Measurements from ENCODE around the gene CBFB. TPM values are rescaled to one million over a fixed set of nuclear protein-coding genes. Genes with fewer than 3 reads are reported as not detected.

The CBFB gene
- total and polyA plus RNA-seq, 2 of the 13 experiments (the other 11 are each of a cell fraction or from before 2014, with no cell fraction given): 22.1 to 70.8 TPM

DNA sequence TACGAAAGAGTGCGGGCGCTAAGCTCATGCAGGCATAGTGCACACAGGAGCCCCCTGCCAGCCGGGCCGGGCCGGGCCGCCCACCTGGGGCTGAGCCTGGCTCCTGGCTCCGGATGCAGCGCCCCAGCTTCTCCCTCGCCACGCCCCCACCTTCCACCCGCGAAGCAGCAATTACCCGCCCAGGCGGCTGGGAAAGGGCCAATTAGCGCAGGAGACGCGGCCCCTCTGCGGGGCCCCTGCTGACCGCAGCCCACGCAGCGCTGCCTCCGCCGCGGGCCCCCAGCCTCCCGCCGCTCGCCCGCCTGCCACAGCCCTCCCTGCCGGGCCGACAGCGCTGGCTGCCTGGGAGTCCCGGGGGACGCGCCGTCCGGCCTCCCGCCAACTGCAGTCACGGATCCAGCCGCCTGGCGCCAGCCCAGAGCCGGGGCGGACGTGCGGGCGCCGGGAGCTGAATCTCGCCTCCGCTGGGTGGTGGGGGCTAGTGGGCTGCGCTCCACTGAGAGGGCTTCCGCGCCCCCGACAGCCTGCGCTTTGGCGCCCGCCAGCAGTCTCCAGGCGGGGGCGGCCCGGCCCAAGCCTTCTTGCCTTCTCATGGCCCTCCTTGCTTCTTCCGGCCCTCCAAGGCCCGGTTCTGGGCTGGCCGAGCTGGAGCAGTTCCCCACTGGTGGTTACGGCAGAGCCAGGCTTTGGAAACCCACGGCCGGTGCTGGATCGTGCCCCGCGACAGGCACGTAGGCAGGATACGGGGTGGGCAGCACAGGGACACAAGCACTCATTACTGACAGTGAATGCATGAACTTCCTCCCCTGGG, 14.9 kb upstream of the CBFB start (continued):
- peak; percentile 59; the same call in 1 of the 2 replicates for TF ChIP-seq GABPB1 (CRISPR knock-in tag; IDR thresholded peaks at IDR 0.05)
- peak; percentile 43; the same call in 1 of the 2 replicates for TF ChIP-seq MED13 (CRISPR knock-in tag; IDR thresholded peaks at IDR 0.05)
- peak; percentile 85; the same call in 1 of the 2 replicates for TF ChIP-seq ZNF547 (CRISPR knock-in tag; IDR thresholded peaks at IDR 0.05)
- peak; percentile 29; the same call in 1 of the 2 replicates for TF ChIP-seq ZNF225 (CRISPR knock-in tag; IDR thresholded peaks at IDR 0.05)
- peak; percentile 27; the same call in 1 of the 2 replicates for TF ChIP-seq ZNF776 (CRISPR knock-in tag; IDR thresholded peaks at IDR 0.05)
- no peak; the same call in 1 of the 2 replicates for TF ChIP-seq ZNF333 (CRISPR knock-in tag; IDR thresholded peaks at IDR 0.05; ENCODE audit: borderline replicate concordance)
- TF ChIP-seq ZNF672 (CRISPR knock-in tag; IDR thresholded peaks at IDR 0.05): peak; percentile 47; the same call in 1 of the 2 replicates
- TF ChIP-seq, protein P1, sequence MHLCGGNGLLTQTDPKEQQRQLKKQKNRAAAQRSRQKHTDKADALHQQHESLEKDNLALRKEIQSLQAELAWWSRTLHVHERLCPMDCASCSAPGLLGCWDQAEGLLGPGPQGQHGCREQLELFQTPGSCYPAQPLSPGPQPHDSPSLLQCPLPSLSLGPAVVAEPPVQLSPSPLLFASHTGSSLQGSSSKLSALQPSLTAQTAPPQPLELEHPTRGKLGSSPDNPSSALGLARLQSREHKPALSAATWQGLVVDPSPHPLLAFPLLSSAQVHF (CRISPR knock-in tag; IDR thresholded peaks at IDR 0.05): peak; percentile 74; the same call in 1 of the 2 replicates
- peak; percentile 60; the same call in 1 of the 2 replicates for TF ChIP-seq TBX2 (CRISPR knock-in tag; IDR thresholded peaks at IDR 0.05; ENCODE audit: borderline replicate concordance)
- TF ChIP-seq, protein P2, sequence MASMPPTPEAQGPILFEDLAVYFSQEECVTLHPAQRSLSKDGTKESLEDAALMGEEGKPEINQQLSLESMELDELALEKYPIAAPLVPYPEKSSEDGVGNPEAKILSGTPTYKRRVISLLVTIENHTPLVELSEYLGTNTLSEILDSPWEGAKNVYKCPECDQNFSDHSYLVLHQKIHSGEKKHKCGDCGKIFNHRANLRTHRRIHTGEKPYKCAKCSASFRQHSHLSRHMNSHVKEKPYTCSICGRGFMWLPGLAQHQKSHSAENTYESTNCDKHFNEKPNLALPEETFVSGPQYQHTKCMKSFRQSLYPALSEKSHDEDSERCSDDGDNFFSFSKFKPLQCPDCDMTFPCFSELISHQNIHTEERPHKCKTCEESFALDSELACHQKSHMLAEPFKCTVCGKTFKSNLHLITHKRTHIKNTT (CRISPR knock-in tag; IDR thresholded peaks at IDR 0.05): no peak
- TF ChIP-seq CBX2 (IDR thresholded peaks at IDR 0.05; ENCODE audit: low read depth, low read length): no peak
- TF ChIP-seq CBX2 (CRISPR knock-in tag; IDR thresholded peaks at IDR 0.05; ENCODE audit: low read depth): 0 out of 2 replicates have a peak, but pooled peaks have one; percentile 37
- TF ChIP-seq IKZF4 (CRISPR knock-in tag; IDR thresholded peaks at IDR 0.05; ENCODE audit: borderline replicate concordance, low read depth, not compliant biosample characterization): peak; percentile 33
- TF ChIP-seq ETV5 (CRISPR knock-in tag; IDR thresholded peaks at IDR 0.05; ENCODE audit: borderline replicate concordance): peak; percentile 29; the same call in 1 of the 2 replicates
- TF ChIP-seq, protein P3, sequence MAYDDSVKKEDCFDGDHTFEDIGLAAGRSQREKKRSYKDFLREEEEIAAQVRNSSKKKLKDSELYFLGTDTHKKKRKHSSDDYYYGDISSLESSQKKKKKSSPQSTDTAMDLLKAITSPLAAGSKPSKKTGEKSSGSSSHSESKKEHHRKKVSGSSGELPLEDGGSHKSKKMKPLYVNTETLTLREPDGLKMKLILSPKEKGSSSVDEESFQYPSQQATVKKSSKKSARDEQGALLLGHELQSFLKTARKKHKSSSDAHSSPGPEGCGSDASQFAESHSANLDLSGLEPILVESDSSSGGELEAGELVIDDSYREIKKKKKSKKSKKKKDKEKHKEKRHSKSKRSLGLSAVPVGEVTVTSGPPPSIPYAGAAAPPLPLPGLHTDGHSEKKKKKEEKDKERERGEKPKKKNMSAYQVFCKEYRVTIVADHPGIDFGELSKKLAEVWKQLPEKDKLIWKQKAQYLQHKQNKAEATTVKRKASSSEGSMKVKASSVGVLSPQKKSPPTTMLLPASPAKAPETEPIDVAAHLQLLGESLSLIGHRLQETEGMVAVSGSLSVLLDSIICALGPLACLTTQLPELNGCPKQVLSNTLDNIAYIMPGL (CRISPR knock-in tag; IDR thresholded peaks at IDR 0.05; ENCODE audit: borderline replicate concordance in 1 of 2, low read depth in 1 of 2): peak; percentile 29 to 75; a peak in 3 of 4 replicates
- TF ChIP-seq SP2 (CRISPR knock-in tag; IDR thresholded peaks at IDR 0.05): 0 out of 2 replicates have a peak, but pooled peaks have one; percentile 43
- no peak for TF ChIP-seq ZNF251 (CRISPR knock-in tag; IDR thresholded peaks at IDR 0.05)
- no peak for TF ChIP-seq GPBP1L1 (CRISPR knock-in tag; IDR thresholded peaks at IDR 0.05)
- TF ChIP-seq ZSCAN25 (CRISPR knock-in tag; IDR thresholded peaks at IDR 0.05): peak; percentile 91
- no peak for TF ChIP-seq ZNF644 (CRISPR knock-in tag; IDR thresholded peaks at IDR 0.05; ENCODE audit: low read depth)
- peak; percentile 26 for TF ChIP-seq AGO1 (IDR thresholded peaks at IDR 0.05; ENCODE audit: low read depth, low read length, poor library complexity, severe bottlenecking)
- peak; percentile 40; the same call in 1 of the 3 replicates for TF ChIP-seq MXI1 (IDR thresholded peaks at IDR 0.05; ENCODE audit: borderline replicate concordance, low read depth, low read length)
- TF ChIP-seq MAZ (IDR thresholded peaks at IDR 0.05; ENCODE audit: borderline replicate concordance, low read depth, low read length): peak; percentile 7; the same call in 1 of the 2 replicates
- TF ChIP-seq MAZ (CRISPR knock-in tag; IDR thresholded peaks at IDR 0.05; ENCODE audit: low read depth): peak; percentile 76
